ENCODE measurements around the gene RAB1A.

- no peak for TF ChIP-seq POLR2A (IDR thresholded peaks at IDR 0.05)
- no peak for TF ChIP-seq CTCF (IDR thresholded peaks at IDR 0.05 in 4 of 5, conservative IDR thresholded peaks at IDR 0.05 in 1 of 5)
These were observed 57.5 kb downstream of the RAB1A start for GRCh38 chr2:65072181-65072970.
